GM23338 (cell line): ENCODE data around the gene CEP68.

Experiments used
- CTCF ChIP-seq, 2 experiments: fragments of 200-600 bp in 1 of 2; sonication (generic) in 1 of 2; conservative IDR thresholded peaks; 2 replicates each; pipeline versions ENCODE4 v1.5.1 to v1.6.1; 2016 to 2017; ENCODE audit warnings: antibody characterized with exemption in 2 of 2, low read depth in 2 of 2, mild to moderate bottlenecking in 2 of 2, moderate library complexity in 1 of 2
- EZH2 ChIP-seq: fragments of 200-600 bp; sonication (generic); IDR thresholded peaks from one replicate; pipeline ENCODE4 v1.8.0; 2017; ENCODE audit warnings: antibody characterized with exemption, mild to moderate bottlenecking, low read depth; ENCODE audit not compliant: unreplicated experiment
- JUNB ChIP-seq: IDR thresholded peaks from one replicate; pipeline ENCODE4 v1.6.1; 2016; ENCODE audit warnings: antibody characterized with exemption; ENCODE audit not compliant: unreplicated experiment
- POLR2AphosphoS5 ChIP-seq: IDR thresholded peaks from 2 replicates; pipeline ENCODE4 v1.6.1; 2016; ENCODE audit warnings: antibody characterized with exemption, low read depth
- REST ChIP-seq: IDR thresholded peaks from one replicate; pipeline ENCODE4 v1.6.1; 2018; ENCODE audit warnings: antibody characterized with exemption; ENCODE audit not compliant: unreplicated experiment

GRCh38 chr2:65112633-65113032 is 56.4 kb downstream of the CEP68 start:
- TF ChIP-seq REST, result no peak
- no peak for TF ChIP-seq CTCF (conservative IDR thresholded peaks at IDR 0.05; ENCODE audit: low read depth in 2 of 2)
- no peak for TF ChIP-seq POLR2AphosphoS5
- no peak for TF ChIP-seq EZH2
- no peak for TF ChIP-seq JUNB
